Measurements from ENCODE around the gene KLRB1.
"Not testable (repeated sequence)": the region's sequence is repeated elsewhere in the genome, so short reads cannot be mapped to it uniquely, and the experiment has no call there.

Gene KLRB1

DNA sequence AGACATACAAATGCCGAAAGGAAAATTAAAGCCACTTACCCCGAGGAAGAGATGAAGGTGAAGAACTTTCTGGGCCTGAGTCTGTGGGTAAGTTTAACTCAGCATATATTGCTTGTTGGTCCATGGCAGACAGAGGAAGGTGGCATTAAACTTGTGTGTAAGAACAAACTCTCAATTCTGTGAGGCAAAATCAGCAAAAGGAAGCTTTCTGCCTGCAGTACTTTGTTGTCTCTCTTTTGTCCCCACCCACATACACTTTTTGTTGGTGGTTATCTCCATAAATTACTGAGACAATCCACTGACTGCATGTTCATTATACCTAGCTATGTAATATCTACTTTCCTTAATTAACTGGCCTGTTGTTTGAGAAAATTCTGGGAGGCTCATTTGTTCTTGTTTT lies at the start of gene KLRB1:
Gene KLRB1, minus strand, starts transcription at position 201 of the 400 bp plus-strand sequence. Its CDS starts 77 bp downstream, at position 124.
- DNase-seq (ENCODE audit: low spot score) = peak; percentile 12

DNA sequence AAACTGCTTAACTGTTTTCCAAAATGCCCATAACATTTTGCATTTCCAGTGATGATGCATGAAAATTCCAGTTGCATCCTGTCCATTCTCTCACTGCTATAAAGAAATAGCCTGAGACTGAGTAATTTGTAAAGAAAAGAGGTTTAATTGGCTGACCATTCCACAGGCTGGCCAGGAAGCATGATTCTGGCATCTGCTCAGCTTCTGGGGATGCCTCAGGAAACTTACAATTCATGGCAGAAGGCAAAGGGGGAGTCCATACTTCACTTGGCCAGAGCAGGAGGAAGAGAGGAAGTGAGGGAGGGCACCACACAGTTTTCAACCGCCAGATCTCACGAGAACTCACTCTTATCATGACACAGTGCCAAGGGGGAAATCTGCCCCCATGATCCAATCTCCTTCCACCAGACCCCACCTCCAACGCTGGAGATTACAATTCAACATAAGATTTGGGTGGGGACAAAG lies 43.6 kb upstream of the KLRB1 start:
- peak; percentile 47 for DNase-seq (ENCODE audit: low spot score)

DNA sequence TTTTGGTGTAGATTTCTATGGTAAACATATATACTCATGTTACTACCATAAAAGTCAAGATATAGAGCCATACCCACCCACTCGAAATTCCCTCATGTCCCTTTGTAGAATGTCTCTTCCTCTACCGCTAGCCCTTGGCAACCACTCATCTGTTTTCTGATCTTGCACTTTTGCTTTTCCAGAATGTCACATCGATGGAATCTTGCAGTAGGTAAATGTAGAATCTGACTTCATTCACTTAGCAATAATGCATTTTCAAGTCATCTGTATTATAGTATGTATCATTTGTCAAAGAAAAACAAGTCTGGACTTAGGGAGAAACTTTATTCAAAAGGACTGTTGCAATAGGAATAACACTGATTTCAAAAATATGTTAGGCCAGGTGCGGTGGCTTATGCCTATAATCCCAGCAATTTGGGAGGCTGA lies 42.4 kb upstream of the KLRB1 start:
- DNase-seq (ENCODE audit: low spot score) = no peak

DNA sequence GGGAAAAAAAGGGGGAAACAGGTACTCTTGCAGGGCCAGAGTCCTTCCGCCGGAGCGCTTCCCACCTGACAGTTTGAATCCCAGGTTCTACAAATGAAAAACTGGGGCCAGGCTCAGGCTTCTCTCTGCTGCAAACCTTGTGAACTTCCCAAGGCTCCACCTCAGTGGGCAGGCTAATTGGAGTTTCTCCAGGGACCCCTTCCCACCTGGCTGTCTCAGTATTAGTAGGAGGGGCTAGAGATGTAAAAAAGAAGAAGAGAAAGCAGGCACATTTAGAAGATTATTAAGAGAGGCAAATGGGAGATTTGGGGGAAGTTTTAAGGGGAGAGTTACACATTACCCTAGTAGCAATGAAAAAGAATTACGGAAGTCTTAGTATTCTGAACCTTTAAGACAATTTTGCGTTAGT lies 41.8 kb upstream of the KLRB1 start:
- DNase-seq (ENCODE audit: low spot score) = peak; percentile 45

DNA sequence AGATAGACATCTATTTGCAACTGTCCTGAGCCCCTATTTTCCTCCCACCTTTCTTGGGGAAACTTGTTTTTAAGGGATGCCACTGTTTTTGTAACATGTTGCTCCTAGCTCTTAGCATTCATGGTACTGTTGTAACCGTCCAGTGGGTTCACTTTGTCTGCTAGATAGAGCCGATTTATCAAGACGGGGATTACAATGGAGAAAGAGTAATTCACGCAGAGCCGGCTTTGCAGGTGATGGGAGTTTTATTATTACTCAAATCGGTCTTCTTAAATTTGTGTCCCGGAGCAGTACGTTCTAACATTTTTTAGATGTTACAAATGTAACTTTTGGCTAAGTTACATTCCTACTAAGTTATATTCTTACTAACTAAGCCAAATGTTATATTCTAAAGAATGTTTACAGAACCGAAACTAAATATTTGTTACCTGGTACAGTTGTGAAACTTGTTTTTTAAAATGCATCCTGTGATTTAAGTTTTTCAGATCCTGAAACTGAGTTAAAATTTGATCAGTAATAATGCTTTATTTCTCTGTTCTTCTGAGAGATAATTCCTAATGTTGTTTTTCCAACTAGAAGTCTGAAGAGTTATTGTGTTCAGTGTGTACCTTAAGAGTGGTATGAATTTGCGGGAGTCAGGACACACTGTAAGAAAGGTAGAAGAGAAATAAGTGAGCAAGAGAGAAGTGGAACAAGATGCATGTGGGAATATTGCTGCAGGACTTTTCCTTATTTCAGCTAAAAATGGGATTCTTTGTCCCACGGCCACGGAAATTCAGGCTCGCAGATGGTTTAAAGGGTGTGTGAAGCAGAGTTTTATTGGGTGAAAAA lies 41.2 kb upstream of the KLRB1 start:
- DNase-seq (ENCODE audit: low spot score) = no peak

DNA sequence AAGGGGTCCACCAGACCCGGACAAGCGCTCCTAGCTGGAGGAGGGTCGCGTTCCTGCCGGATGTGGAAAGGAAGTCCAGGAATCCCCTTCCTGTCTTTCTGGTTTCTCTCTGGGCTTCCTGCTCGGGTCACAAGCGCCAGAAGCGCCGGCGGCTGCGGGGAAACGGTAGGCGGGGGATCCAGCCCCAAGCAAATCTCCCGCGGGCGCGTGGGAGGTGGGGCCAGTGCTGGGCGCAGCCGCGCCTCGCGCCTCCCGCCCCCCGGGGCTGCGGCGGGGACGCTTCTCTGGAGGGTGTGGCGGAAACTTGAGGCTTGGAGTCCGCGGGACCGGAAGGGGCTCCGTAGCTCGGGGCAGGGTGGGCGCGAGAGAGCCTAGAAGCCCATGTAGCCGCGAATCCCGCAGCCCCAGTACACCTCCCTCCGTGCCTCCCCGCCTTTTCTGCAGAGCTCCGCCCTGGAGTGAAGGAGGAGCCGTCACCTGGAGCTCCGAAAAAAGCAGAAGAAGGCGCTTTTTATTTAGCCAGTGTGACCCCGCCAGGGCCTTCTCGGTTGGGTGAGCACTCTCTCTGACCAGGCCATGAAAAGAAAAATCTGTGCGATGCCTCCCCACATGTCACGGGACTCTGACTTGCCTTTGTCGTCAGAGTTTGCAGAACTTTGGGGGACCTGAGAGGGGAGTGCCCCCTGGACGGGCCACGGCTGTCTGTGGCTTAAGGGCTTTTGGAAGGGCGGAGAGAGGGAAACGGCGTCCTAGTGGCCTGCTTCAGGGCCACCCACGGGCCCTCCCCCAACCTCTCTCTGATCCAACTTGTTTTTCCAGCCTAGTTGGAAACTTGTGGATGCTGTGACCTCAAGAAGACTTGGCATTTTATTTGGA lies 40.3 kb upstream of the KLRB1 start:
- DNase-seq (ENCODE audit: low spot score) = peak; percentile 90

DNA sequence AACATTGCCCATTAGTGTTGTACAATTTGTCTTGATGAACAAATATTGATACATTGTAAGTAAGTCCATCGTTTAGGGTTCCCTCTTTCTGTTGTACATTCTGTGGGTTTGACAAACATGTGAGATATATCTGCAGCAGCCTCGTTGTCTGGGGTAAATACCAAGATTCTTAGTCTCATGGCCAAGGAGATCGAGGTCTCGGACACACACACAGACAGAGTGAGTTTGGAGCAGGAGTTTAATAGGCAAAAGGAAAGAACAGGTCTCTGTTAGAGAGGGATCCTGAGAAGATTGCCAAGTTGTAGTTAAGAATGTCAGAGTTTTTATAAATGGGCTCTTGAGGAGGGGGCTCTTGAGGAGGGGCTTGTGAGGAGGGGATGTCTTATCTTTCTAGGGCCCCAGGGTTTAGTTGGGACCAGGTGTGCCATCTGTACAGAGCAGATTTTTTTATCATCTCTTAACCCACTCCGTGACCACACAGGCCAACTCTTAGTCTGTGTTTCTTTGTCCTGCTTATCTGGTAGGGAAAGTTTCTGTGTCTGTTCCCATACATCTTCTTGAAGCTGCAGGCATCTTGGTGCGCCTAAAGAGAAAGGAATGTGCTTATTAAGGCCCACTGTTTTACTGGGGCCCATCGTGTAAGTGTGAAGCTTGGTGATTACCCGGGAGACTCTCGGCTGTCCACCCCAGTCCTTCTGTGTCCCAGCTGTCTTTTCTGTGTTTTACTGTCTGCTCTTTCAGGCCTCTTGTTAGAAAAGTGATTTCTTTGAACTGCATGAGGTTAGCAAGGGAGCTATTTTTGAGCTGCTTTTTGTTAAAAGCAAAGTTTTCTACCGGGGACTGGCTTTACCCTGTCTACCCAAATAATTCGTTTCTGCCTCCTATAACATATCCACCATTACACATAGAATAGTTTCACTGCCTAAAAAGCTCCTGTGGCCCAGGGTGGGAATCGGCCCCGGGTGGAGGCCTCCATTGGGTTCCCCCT lies 39.4 kb upstream of the KLRB1 start:
- no peak for DNase-seq (ENCODE audit: low spot score)

DNA sequence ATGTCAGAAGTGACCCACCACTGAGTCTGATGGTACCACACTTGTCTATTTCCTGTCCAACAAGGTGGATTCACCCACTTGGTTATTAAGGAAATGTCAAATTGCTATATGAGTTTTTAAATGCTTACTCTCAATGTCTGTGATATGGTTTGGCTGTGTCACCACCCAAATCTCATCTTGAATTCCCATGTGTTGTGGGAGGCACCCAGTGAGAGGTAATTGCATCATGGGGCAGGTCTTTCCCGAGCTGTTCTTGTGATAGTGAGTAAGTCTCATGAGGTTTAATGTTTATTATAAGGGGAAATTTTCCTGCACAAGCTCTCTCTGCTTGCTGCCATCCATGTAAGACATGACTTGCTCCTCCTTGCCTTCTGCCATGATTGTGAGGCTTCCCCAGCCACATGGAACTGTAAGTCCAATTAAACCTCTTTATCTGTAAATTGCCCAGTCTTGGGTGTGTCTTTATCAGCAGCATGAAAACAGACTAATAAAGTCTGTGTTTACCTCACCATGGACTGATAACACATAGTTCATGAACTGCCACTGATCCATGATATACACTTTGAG lies 37.4 kb upstream of the KLRB1 start:
- DNase-seq (ENCODE audit: low spot score) = not testable (repeated sequence)

DNA sequence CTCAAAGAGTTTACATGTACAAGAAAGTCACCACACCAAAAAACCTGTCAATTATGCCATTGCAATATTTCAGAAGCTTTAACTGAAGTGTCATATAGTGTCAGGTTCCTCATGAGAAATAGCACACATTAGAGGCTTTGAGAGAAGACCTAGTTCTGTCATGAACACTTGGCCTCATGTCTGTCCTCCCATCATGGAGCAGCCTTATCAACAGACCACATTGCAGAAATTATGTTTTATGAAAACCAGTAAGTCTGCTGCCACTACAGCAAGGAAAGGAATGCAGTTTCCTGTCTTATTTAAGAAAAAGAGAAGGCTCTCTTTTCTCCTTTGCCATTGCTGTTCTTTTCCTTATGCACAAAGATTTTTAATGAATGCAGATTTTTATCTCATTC lies 35.5 kb upstream of the KLRB1 start:
- DNase-seq (ENCODE audit: low spot score) = no peak

DNA sequence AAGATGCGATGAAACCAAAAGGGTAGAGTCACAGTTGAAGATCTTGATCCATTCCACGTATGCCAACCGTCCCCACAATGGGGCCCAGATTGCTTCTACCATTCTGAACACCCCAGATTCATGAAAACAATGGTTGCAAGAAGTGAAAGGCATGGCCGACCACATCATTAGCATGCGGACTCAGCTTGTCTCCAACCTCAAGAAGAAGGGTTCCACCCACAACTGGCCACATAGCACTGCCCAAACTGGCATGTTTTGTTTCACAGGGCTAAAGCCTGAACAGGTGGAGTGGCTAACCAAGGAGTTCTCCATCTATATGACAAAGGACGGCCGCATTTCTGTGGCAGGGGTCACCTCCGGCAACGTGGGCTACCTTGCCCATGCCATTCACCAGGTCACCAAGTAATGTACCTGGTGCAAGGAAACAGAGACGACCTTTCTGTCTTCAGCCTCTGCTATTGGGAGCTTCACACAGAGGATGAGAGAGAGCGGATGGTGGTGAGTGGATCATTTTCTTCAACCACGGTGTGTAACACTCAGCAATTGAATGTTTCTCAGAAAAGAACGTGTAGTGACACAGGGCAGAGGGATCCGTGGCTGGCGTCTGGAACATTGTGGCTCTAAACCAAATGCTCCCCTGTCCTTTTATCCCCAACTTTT lies 35.0 kb upstream of the KLRB1 start:
- no peak for DNase-seq (ENCODE audit: low spot score)

DNA sequence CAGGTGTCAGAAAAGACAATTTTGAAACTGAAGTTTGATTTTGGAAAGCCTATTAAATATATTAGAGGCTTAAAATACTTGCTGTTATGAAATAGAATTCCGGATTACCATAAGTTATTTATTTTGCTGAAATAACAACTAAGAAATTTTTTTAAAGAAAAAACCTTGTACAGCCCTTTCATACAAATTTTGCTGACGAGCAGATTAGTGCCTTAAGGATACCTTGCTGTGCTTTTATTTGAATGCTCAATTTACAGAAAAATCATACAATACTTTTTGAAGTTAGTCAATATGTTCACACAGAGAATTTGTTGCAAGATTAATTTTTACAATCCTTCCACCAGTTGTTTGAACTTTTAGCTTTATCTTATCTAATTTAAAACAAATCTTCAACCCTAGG lies 32.3 kb upstream of the KLRB1 start:
- no peak for DNase-seq (ENCODE audit: low spot score)

DNA sequence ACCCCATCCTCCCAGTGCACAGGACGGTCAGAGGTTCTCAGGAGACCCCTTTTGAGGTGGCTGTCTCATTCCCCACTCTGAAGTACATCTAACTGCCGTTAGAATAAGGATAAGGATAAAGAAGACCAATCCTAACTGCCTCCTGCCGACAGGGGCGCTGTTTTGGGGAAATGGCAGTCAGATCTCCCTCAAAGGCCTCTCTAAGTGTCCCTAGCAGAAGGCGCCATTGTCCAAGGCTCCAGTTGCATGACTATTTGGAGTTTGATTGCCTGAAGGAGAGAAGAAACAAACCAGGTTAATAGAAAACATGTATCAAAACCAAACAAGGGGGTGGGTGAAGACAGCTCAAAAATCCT lies 29.1 kb upstream of the KLRB1 start:
- DNase-seq (ENCODE audit: low spot score) = no peak

DNA sequence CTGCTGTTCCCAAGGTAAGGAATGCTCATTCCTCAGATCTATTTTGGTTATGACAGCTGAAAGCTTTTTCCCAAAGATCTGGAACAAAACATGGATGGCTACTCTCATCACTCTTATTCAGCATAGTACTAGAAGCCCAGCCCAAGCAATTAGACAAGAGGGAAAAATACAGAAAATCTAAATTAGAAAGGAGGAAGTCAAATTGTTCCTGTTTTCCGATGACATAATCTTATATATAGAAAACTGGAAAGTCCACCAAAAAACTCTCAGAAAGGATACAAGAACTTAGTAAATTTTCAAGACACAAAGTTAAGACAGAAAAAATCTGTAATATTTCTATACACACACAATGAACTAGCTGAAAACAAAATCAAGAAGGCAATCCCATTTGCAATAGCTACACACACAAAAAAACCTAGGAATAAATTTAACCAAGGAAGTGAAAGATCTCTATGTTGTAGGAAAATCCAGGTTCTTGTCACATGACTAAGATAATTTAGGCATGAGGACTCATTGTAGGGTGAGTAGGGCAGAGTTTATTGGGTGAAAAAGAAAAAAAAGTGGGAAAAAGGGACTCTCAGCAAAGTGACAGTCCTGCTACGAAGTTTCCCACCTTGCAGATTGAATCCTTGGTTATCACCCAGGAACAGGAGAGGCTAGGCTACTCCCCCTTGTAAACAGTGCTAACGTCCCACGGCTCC lies 28.6 kb upstream of the KLRB1 start:
- no peak for DNase-seq (ENCODE audit: low spot score)

DNA sequence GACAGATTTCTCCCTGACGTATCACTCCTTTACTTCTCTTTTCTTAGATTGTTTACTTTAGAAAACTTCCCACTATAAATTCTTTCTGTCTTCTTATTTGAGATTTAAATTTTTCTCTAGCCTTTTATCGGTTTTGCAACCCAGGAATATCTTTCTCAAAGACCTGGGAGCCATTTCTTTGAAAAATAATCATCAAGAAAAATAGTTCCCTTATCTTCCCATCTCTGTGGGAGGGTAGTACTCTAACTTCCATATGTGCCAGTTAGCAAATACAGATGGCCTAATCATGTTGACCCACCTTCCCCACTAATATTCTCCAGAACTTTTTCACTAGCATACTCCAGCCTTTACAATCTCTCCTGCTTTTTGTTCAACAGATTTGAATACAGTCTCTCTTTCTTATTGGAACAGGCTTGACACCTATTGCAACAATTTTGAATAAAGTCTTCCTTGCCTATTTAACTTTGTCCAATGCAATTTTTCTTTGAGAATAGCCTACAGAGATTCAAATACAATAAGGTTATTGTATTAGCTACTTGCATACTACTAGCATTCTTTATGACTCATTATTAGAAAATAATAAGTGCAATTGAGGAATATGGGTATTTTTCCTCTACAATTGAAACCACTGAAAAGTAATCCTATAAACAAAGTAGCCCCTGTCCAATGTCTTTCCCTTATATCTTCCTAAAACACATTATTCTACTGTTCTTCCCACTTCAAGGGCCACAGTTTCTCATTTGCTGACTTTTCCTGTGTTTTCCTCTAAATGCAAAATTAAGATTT lies 27.4 kb upstream of the KLRB1 start:
- no peak for DNase-seq (ENCODE audit: low spot score)

DNA sequence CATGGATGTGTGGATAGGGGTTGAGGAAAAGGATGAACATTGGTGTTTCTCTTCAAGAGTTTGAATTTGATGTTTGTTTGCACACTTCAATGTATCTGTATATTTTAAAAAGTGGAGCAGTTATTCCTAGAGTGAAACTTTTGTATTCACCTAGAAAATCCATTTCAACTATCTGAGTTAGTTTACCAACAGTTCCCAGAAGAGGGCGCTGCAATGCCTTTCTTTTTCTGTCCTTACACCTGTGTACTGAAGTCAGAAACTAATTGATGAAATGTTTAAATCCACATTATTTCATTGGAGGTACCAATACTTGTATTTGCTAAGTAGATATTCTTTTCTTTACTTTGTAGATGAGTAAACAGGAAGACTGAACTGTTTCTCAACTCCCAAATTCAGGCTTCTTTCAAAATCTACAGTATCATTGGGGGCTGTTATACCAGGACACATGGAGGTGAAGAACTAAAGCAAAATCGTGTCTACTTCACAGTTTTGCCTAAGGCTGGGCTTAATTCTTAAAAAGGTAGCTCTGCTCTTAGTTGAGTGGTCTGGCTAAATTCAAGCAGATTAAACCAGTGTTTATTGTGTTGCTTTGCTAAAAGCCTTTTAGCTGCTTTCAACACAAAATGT lies 26.6 kb upstream of the KLRB1 start:
- peak; percentile 89 for DNase-seq (ENCODE audit: low spot score)

DNA sequence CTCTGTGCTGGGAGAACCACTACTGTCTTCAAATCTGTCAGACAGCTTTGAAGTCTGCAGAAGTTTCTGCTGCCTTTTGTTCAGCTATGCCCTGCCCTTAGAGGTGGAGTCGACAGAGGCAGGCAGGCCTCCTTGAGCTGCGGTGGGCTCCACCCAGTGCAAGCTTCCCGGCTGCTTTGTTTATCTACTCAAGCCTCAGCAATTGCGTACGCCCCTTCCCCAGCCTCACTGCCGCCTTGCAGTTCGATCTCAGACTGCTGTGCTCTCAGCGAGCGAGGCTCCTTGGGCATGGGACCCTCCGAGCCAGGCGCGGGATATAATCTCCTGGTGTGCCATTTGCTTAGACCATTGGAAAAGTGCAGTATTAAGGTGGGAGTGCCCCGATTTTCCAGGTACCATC lies 25.1 kb upstream of the KLRB1 start:
- DNase-seq (ENCODE audit: low spot score) = no peak

DNA sequence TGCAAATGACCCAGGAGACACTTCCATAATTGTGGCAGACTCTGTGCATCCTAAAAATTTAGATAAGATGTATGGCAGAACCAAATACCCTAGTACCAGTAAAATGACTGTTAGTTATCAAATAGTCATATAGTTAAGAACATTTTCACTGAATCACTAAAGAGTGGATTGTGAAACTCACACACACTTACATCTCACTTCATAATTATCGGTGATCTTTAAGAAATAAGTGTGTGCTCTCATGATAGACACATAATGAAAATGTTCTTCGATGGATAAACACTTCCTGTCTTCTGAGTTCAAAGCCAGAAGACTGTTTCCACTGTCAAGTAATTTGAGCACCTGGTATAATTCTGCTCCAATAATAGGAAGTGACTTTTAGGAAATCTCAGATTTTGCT lies 19.1 kb upstream of the KLRB1 start:
- DNase-seq (ENCODE audit: low spot score) = no peak

DNA sequence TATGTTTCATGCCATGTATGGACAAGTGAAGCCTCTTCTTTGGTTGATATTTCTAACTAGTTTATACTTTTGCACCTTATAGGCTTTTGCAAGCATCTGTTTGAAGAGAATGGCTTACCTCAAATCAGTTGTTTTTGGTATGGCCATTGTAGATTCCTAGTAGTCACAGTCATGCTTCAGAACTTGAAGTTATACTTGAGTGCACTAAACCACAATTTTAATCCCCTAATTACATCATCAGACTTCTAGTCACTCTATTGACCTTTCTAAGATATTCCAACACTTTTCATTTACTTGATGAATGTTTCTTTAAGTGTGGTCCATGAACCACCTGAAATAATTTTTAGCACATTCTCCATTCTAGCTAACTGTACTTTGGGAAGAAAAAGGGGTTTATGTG lies 18.6 kb upstream of the KLRB1 start:
- peak; percentile 12 for DNase-seq (ENCODE audit: low spot score)

DNA sequence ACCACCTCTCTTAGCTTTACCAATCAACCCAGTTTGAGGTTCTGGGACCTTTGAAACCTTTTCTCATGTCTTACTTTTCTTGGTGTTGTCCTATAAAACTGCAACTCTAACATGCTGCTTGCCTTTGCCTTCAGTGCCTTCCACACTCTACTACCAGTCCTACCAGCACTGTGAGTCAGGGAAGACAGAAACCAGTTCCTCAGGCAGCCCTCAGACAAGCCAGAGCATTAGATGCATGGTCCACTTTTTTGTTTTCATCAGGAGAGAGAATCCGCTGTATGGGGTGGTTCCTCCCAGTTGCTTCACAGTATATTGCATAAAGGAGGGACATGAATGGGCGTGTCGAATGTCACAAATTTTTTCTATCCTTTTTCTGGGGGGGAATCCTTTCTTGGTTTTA lies 17.3 kb upstream of the KLRB1 start:
- no peak for DNase-seq (ENCODE audit: low spot score)

Data from CD4-positive, alpha-beta T cell treated with Interleukin-2 at 100 ng/mL for 4 hours (primary cell).